Testis (tissue), 3 donors: ENCODE measurements around the gene RGS7. TPM values are rescaled to one million over a fixed set of nuclear protein-coding genes. Genes with fewer than 3 reads are reported as not detected.

Experiments
- DNase-seq: peaks from one replicate; pipeline ENCODE4 v3.0.0-alpha.2; 2019
- H3K27ac ChIP-seq, 2 donors: fragments of 200-600 bp; sonication (generic); one replicate each; pipeline ENCODE4 v1.5.1; 2019
- H3K27me3 ChIP-seq: fragments of 200-600 bp; sonication (generic); one replicate; pipeline ENCODE4 v1.5.1; 2019
- H3K36me3 ChIP-seq: fragments of 200-600 bp; sonication (generic); one replicate; pipeline ENCODE4 v1.5.1; 2017; ENCODE audit warnings: low read depth; ENCODE audit errors: missing control alignments
- H3K4me1 ChIP-seq: fragments of 200-600 bp; sonication (generic); one replicate; pipeline ENCODE4 v1.5.1; 2019
- H3K4me3 ChIP-seq, 2 donors: fragments of 200-600 bp; sonication (generic); one replicate each; pipeline ENCODE4 v1.5.1; 2017 to 2019
- H3K9me3 ChIP-seq: fragments of 200-600 bp; sonication (generic); one replicate; pipeline ENCODE4 v1.5.1; 2017
- CTCF ChIP-seq, 3 experiments: fragments of 450-650 bp in 2 of 3; fragments of 200-600 bp in 1 of 3; sonication (generic) in 1 of 3; IDR thresholded peaks; one replicate each; pipeline ENCODE4 v1.5.1; 2016 to 2019; ENCODE audit warnings: antibody characterized with exemption in 3 of 3, mild to moderate bottlenecking in 2 of 3, moderate library complexity in 1 of 3
- POLR2A ChIP-seq: fragments of 450-650 bp; IDR thresholded peaks from one replicate; pipeline ENCODE4 v1.6.1; 2017; ENCODE audit warnings: antibody characterized with exemption, mild to moderate bottlenecking, moderate library complexity
- WGBS, 2 donors: methylation state at CpG; one replicate each; pipeline ENCODE4 v1.1.5; 2018; 5-methylcytosine and 5-hydroxymethylcytosine counted together
- intact Hi-C: fragments of 100-400 bp; cut with DNase I; formaldehyde crosslinking; loops from one replicate; pipeline ENCODE4 v1.15.1; 2023; ENCODE audit warnings: low total_unique reads
- polyA plus RNA-seq: library from polyadenylated mRNA; stranded (reverse); fragments of 350-450 nt; fragmentation: Illumina TruSeq; extraction: RNeasy Lipid Tissue Mini Kit (QIAGEN cat#74804); gene quantifications from one replicate; pipeline ENCODE4 v1.2.3, GENCODE V29; 2014; ENCODE audit warnings: low read depth, low replicate concordance; ENCODE audit not compliant: insufficient read depth
- total RNA-seq, 2 donors: library from RNA; depleted of rRNA; stranded (reverse); fragments of >200 nt; gene quantifications; one replicate each; pipeline ENCODE4 v1.2.3, GENCODE V29; 2016

RGS7 gene
- total and polyA plus RNA-seq, 3 donors from 2014 or later, result 5.0 to 6.6 (median 5.4) TPM

- DNase-seq, result no peak
- intact Hi-C loops, result no loop called here
- H3K9me3 ChIP-seq, result no peaks in the 10 kb centered on the region
- WGBS, 2 donors, result 63 to 71% methylated on average over 2 of the region's 2 CpGs
- H3K4me1 ChIP-seq, result no peaks in the 10 kb centered on the region
- TF ChIP-seq POLR2A (no peak), CTCF (IDR thresholded peaks at IDR 0.05) (no peak)
- no peaks in the 10 kb centered on the region for H3K36me3 ChIP-seq
- no peaks in the 10 kb centered on the region for H3K27me3 ChIP-seq
- no peak overlapping the region for H3K4me3 ChIP-seq
- H3K27ac ChIP-seq, result no peak overlapping the region
Measured at GRCh38 chr1:241332987-241333386, 24.0 kb downstream of the RGS7 start.

- Histone ChIP-seq H3K4me1 (no peaks in the 10 kb centered on the region), H3K4me3 (no peak overlapping the region), H3K36me3 (no peaks in the 10 kb centered on the region), H3K27me3 (no peaks in the 10 kb centered on the region), H3K27ac (no peak overlapping the region), H3K9me3 (no peaks in the 10 kb centered on the region)
- DNase-seq, result no peak
- TF ChIP-seq POLR2A, result no peak
- no peak for TF ChIP-seq CTCF (IDR thresholded peaks at IDR 0.05)
- 75 to 78% methylated on average over 4 of the region's 4 CpGs for WGBS, 2 donors
- intact Hi-C loops, result no loop called here
Measured at GRCh38 chr1:241332037-241332409, 25.0 kb downstream of the RGS7 start.

GRCh38 chr1:241331328-241332036 lies 25.5 kb downstream of the RGS7 start:
- Histone ChIP-seq H3K4me1 (no peaks in the 10 kb centered on the region), H3K27ac (no peak overlapping the region), H3K4me3 (no peak overlapping the region), H3K9me3 (no peaks in the 10 kb centered on the region), H3K36me3 (no peaks in the 10 kb centered on the region), H3K27me3 (no peaks in the 10 kb centered on the region)
- no peak for DNase-seq
- TF ChIP-seq CTCF (IDR thresholded peaks at IDR 0.05) (no peak), POLR2A (no peak)
- WGBS, 2 donors, result 75 to 77% methylated on average over 3 of the region's 3 CpGs
- intact Hi-C loops, result no loop called here

GRCh38 chr1:241330619-241331327 lies 26.2 kb downstream of the RGS7 start:
- TF ChIP-seq CTCF (IDR thresholded peaks at IDR 0.05), result no peak
- TF ChIP-seq POLR2A, result no peak
- Histone ChIP-seq H3K4me1 (no peaks in the 10 kb centered on the region), H3K36me3 (no peaks in the 10 kb centered on the region), H3K4me3 (no peak overlapping the region), H3K27ac (no peak overlapping the region), H3K9me3 (no peaks in the 10 kb centered on the region), H3K27me3 (no peaks in the 10 kb centered on the region)
- WGBS, 2 donors, result 79 to 81% methylated on average over 1 of the region's 1 CpG
- intact Hi-C loops, result no loop called here
- DNase-seq, result no peak
